Bronchial epithelial cell (primary cell): ENCODE results near the gene VWA5B1. TPM values are rescaled to one million over a fixed set of nuclear protein-coding genes. Genes with fewer than 3 reads are reported as not detected.
A peak's percentile ranks its signal among the peaks of the same experiment; 100 is the strongest.
"Not testable (repeated sequence)": the region's sequence is repeated elsewhere in the genome, so short reads cannot be mapped to it uniquely, and the experiment has no call there.

Experiments
- DNase-seq: peaks from one replicate; pipeline ENCODE4 v3.0.0-alpha.2; 2010; ENCODE audit warnings: low read depth
- FAIRE-seq: peaks from 2 replicates; lab custom pipeline; 2011; peaks lifted over from hg19 to GRCh38; lab: Jason Lieb, UNC
- H3K27me3 ChIP-seq: 2 replicates; pipeline ENCODE4 v1.5.1; 2011; ENCODE audit warnings: low read length; ENCODE audit not compliant: control insufficient read depth, insufficient read depth
- H3K36me3 ChIP-seq: 2 replicates; pipeline ENCODE4 v1.5.1; 2011; ENCODE audit warnings: low read length; ENCODE audit not compliant: control insufficient read depth, insufficient read depth
- H3K4me3 ChIP-seq: 2 replicates; pipeline ENCODE4 v1.5.1; 2011; ENCODE audit warnings: mild to moderate bottlenecking, low read depth, low read length, control low read depth
- total RNA-seq: library from RNA; depleted of rRNA; stranded (reverse); fragments of >200 nt; gene quantifications from 2 replicates; pipeline ENCODE4 v1.2.1, GENCODE V29; 2014
- TF ChIP-seq, protein P1 (sequence below): IDR thresholded peaks from 2 replicates; pipeline ENCODE4 v1.5.1; 2011; ENCODE audit warnings: mild to moderate bottlenecking, moderate library complexity, low read length, control low read depth, inconsistent platforms; ENCODE audit not compliant: insufficient read depth, severe bottlenecking

VWA5B1 gene
- total RNA-seq, 1 donor from 2014 or later = not detected

DNA sequence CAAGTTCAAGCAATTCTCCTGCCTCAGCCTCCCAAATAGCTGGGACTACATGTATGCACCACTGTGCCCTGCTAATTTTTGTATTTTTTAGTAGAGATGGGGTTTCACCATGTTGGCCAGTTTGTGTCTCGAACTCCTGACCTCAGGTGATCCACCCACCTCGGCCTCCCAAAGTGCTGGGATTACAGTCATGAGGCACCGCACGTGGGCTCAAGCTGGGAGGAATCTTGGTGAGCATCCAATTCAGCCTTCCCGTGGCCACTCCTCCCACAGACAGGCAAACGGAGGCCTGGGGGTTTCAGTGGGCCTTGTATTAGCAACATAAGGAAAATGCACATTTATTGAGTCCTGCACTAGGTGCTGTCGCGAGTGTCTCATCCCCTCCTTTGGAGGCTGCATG is 24.5 kb upstream of the VWA5B1 start:
- FAIRE-seq (no peak), DNase-seq (no peak)
- TF ChIP-seq, protein P1, sequence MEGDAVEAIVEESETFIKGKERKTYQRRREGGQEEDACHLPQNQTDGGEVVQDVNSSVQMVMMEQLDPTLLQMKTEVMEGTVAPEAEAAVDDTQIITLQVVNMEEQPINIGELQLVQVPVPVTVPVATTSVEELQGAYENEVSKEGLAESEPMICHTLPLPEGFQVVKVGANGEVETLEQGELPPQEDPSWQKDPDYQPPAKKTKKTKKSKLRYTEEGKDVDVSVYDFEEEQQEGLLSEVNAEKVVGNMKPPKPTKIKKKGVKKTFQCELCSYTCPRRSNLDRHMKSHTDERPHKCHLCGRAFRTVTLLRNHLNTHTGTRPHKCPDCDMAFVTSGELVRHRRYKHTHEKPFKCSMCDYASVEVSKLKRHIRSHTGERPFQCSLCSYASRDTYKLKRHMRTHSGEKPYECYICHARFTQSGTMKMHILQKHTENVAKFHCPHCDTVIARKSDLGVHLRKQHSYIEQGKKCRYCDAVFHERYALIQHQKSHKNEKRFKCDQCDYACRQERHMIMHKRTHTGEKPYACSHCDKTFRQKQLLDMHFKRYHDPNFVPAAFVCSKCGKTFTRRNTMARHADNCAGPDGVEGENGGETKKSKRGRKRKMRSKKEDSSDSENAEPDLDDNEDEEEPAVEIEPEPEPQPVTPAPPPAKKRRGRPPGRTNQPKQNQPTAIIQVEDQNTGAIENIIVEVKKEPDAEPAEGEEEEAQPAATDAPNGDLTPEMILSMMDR = no peak
- H3K36me3 ChIP-seq = no peaks in the 10 kb centered on the region
- H3K4me3 ChIP-seq = no peak overlapping the region
- no peaks in the 10 kb centered on the region for H3K27me3 ChIP-seq

DNA sequence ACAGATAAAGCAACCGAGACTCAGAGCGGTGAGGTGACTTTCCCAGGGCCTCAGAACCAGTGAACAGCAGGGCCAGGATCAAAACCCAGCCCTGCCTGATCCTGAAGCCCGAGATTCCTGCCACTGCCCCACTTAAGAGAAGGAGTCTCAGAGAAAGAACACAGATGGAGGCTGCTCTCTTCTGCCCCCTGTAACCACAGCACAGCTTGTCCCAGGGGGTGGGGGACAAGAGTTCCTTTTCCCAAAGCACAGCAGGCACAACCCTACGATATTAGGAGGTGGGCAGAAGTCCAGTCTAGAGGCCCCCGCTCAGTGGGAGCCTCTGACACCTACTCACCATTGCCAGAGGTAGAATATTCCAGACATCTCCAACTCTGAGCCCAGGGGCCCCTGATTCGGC is 24.0 kb upstream of the VWA5B1 start:
- DNase-seq (no peak), FAIRE-seq (no peak)
- Histone ChIP-seq H3K27me3 (no peaks in the 10 kb centered on the region), H3K4me3 (no peak overlapping the region), H3K36me3 (no peaks in the 10 kb centered on the region)
- TF ChIP-seq, protein P1 = no peak

DNA sequence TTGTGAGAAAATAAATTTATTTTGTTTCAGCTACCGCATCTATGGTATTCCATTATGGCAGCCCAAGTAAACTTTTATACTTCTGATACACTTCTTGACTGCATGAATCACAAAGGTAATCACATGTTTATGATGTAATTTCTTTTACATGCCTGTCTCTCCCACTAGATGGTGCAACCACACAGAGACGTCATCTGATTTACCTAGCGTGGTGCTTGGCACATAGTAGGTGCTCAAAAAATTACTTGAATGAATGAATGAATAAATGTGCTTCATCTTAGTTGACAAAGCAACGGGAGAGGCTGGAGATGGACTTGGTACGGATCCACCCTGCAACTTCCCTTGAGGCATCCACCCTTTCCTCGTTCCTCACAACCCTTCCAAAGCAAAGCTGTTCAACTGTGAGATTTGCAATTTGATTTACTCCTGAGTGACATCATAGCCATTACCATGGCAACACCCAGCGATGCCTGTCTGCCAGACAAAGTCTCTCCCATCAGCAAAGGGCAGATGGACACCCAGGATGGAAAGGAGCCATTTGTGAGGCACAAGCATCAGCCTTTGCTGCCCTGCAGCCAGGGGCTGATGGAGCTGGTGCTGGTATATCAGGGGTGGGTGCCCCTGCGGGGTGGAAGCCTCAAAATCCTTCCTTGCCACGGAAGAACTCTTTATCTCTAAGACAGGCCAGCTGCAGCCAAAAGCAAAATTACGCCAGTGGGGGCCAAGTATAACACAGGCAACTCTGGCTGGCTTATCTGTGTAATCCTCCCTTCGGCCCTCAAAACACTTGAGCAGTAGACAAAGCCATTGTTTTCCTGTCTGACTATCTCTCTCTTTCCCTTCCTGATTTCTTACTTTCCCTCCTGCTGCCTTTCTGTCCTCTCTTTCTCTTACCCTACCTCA is 18.9 kb upstream of the VWA5B1 start:
- Histone ChIP-seq H3K4me3 (no peak overlapping the region), H3K36me3 (no peaks in the 10 kb centered on the region), H3K27me3 (no peaks in the 10 kb centered on the region)
- no peak for FAIRE-seq
- TF ChIP-seq, protein P1 = no peak
- DNase-seq = peak; percentile 49

DNA sequence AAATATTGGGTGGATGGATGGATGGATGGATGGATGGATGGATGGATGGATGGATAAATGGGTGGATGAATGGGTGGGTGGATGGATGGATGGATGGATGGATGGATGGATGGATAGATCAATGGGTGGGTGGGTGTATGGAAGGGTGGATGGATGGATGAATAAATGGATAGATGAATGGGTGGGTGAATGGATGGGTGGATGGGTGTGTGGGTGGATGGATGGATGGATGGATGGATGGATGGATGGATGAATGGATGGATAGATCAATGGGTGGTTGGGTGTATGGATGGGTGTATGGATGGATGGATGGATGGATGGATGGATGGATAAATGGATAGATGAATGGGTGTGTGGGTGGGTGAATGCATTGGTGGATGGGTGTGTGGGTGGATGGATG is 17.0 kb upstream of the VWA5B1 start:
- not testable (repeated sequence) for H3K4me3 ChIP-seq, DNase-seq, FAIRE-seq, H3K27me3 ChIP-seq, H3K36me3 ChIP-seq

DNA sequence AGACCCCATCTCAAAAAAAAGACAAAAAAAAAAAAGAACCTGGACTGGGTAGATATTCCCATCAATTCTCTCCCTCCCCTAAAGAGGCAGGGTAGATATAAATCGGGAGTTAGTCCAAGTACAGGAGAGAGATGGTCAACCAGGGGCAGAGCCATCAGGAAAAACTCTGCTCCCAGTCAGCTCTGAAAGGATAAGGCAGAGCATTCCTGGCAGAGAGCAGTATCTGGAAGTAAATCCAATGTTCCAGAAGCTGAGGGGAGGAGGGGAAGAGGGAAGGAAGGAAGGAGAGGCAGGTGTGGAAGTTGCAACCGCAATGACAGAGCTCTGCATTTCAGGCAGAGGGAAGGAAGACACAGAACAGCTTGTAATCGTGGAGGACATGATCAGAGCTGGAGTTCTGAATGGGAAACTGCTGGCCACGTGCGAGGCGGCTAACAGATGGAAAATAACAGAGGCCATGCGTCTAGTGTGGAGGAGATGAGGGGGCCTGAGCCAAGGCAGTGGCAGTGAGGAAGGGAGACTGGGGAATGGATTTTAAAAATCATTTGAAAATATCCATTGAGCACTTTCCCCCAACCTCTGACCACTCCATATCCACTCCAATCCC is 15.3 kb upstream of the VWA5B1 start:
- TF ChIP-seq, protein P1 = no peak
- Histone ChIP-seq H3K36me3 (no peaks in the 10 kb centered on the region), H3K4me3 (no peak overlapping the region), H3K27me3 (no peaks in the 10 kb centered on the region)
- FAIRE-seq = no peak
- no peak for DNase-seq

DNA sequence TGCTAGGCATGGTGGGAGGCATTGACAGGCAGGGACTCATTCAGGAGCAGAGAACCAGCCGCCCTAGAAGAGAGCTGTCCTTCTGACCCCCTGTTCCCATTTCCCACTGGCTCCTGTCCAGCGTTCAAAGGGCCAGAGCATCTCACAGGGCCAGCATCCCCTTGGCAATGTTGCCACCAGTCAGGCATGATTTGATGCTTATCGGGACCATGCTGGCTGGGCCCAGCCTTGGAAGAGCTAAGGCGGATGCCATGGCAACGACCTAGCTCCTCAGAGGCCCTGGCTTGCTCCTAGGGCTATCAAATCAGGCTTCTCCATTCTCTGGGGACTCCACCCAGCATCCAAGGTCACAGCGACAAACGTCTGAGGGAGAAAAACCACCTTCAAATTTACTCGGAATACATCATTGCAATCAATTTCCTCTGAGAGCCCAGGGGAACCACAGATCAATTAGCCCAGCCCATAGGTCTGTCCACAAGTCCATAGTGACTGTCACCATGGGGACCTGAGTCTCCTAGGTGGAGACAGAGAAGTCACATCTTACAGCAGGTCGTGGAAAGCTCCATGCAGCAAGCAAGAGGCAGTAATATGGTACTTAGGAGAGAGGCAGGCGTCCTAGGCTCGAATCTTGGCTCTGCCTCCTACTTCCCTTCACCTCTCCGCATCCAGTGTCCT is 14.1 kb upstream of the VWA5B1 start:
- Histone ChIP-seq H3K36me3 (no peaks in the 10 kb centered on the region), H3K4me3 (no peak overlapping the region), H3K27me3 (no peaks in the 10 kb centered on the region)
- FAIRE-seq = peak; percentile 43
- TF ChIP-seq, protein P1 = no peak
- DNase-seq = no peak
